IMR-90 (cell line): ENCODE results near the gene RPUSD4. TPM values are rescaled to one million over a fixed set of nuclear protein-coding genes. Genes with fewer than 3 reads are reported as not detected.

ENCODE experiments used
- ATAC-seq: fragments of 200-7000 bp; cut with Tn5 transposase; 2 replicates; pipeline ENCODE4 v1.9.1; 2020; ENCODE audit warnings: low read depth, mild to moderate bottlenecking, moderate library complexity
- BruUV-seq: library from RNA; stranded (reverse); fragments of 400-500 nt; replicated peaks from 2 replicates; lab custom pipeline; 2021; lab: Mats Ljungman, UMichigan
- CTCF ChIA-PET: fragments of 300-600 bp; formaldehyde crosslinking; extraction: SDS; loops from one replicate; lab custom pipeline; 2021; ENCODE audit warnings: antibody characterized with exemption; lab: Yijun Ruan, JAX
- POLR2A ChIA-PET: fragments of 300-600 bp; sonication (Branson Sonifier 250); formaldehyde crosslinking; loops from one replicate; lab custom pipeline; 2022; ENCODE audit warnings: antibody characterized with exemption; ENCODE audit not compliant: unreplicated experiment; lab: Charles Lee
- DNase-seq: peaks from one replicate; pipeline ENCODE4 v3.0.0; 2013
- H2AFZ ChIP-seq: replicated peaks from 2 replicates; pipeline ENCODE3; 2013; ENCODE audit warnings: low read length, mild to moderate bottlenecking; ENCODE audit not compliant: poor library complexity
- H2AK5ac ChIP-seq: 2 replicates; pipeline ENCODE4 v1.6.1; 2013; ENCODE audit warnings: low read depth, low read length, inconsistent platforms
- H2AK9ac ChIP-seq: replicated peaks from 2 replicates; pipeline ENCODE3; 2013; ENCODE audit warnings: mild to moderate bottlenecking, low read depth, low read length, moderate library complexity; ENCODE audit not compliant: poor library complexity
- H2BK120ac ChIP-seq: 2 replicates; pipeline ENCODE4 v1.6.1; 2013; ENCODE audit warnings: low read depth, low read length, inconsistent platforms
- H2BK15ac ChIP-seq: 3 replicates; pipeline ENCODE4 v1.6.1; 2013; ENCODE audit warnings: low read depth, low read length, inconsistent platforms
- H2BK20ac ChIP-seq: 2 replicates; pipeline ENCODE4 v1.6.1; 2013; ENCODE audit warnings: low read depth, mild to moderate bottlenecking, inconsistent platforms, low read length, moderate library complexity
- H2BK5ac ChIP-seq: 2 replicates; pipeline ENCODE4 v1.6.1; 2013; ENCODE audit warnings: mild to moderate bottlenecking, low read depth, low read length, inconsistent platforms; ENCODE audit not compliant: poor library complexity, severe bottlenecking
- H3K14ac ChIP-seq: replicated peaks from 2 replicates; pipeline ENCODE4 v1.6.1; 2013; ENCODE audit warnings: low read depth, low read length, inconsistent platforms
- H3K18ac ChIP-seq: 2 replicates; pipeline ENCODE4 v1.6.1; 2013; ENCODE audit warnings: low read depth, low read length, control low read depth
- H3K23ac ChIP-seq: 2 replicates; pipeline ENCODE4 v1.6.1; 2013; ENCODE audit warnings: low read depth, low read length, inconsistent platforms
- H3K27ac ChIP-seq: 2 replicates; pipeline ENCODE4 v1.5.1; 2013; ENCODE audit warnings: mild to moderate bottlenecking, control low read depth, low read length; ENCODE audit not compliant: insufficient read depth
- H3K27me3 ChIP-seq: 2 replicates; pipeline ENCODE4 v1.6.1; 2013; ENCODE audit warnings: low read length; ENCODE audit not compliant: control insufficient read depth, insufficient read depth
- H3K36me3 ChIP-seq: 2 replicates; pipeline ENCODE4 v1.6.1; 2013; ENCODE audit warnings: low read length, mixed read lengths; ENCODE audit not compliant: control insufficient read depth, insufficient read depth
- H3K4ac ChIP-seq: 2 replicates; pipeline ENCODE4 v1.6.1; 2013; ENCODE audit warnings: low read depth, low read length, inconsistent platforms
- H3K4me1 ChIP-seq: 2 replicates; pipeline ENCODE4 v1.6.1; 2013; ENCODE audit warnings: low read length, mixed read lengths; ENCODE audit not compliant: control insufficient read depth, insufficient read depth
- H3K4me2 ChIP-seq: 2 replicates; pipeline ENCODE4 v1.6.1; 2013; ENCODE audit warnings: low read depth, mild to moderate bottlenecking, control low read depth, low read length, moderate library complexity
- H3K4me3 ChIP-seq: 2 replicates; pipeline ENCODE4 v1.5.1; 2013; ENCODE audit warnings: low read depth, mild to moderate bottlenecking, control low read depth, low read length, moderate library complexity; ENCODE audit not compliant: insufficient read depth
- H3K56ac ChIP-seq: 2 replicates; pipeline ENCODE4 v1.6.1; 2013; ENCODE audit warnings: low read length, inconsistent platforms; ENCODE audit not compliant: insufficient read depth; ENCODE audit errors: extremely low read depth
- H3K79me1 ChIP-seq, 2 experiments: 2 replicates each; pipeline ENCODE4 v1.6.1; 2013; ENCODE audit warnings: low read length in 2 of 2, inconsistent platforms in 1 of 2, low read depth in 1 of 2
- H3K9ac ChIP-seq: 2 replicates; pipeline ENCODE4 v1.6.1; 2013; ENCODE audit warnings: low read depth, low read length, control low read depth
- H3K9me1 ChIP-seq: 2 replicates; pipeline ENCODE4 v1.6.1; 2013; ENCODE audit warnings: low read length, inconsistent platforms; ENCODE audit not compliant: insufficient read depth
- H3K9me3 ChIP-seq: 2 replicates; pipeline ENCODE4 v1.6.1; 2013; ENCODE audit warnings: low read length; ENCODE audit not compliant: control insufficient read depth, insufficient read depth
- H4K20me1 ChIP-seq: 2 replicates; pipeline ENCODE4 v1.6.1; 2013; ENCODE audit warnings: low read length, inconsistent platforms; ENCODE audit not compliant: insufficient read depth
- H4K5ac ChIP-seq: 2 replicates; pipeline ENCODE4 v1.6.1; 2013; ENCODE audit warnings: mild to moderate bottlenecking, low read depth, low read length, control low read depth
- H4K8ac ChIP-seq, 2 experiments: 2 replicates each; pipeline ENCODE4 v1.6.1; 2013; ENCODE audit warnings: low read depth in 2 of 2, low read length in 2 of 2, control low read depth in 1 of 2, inconsistent platforms in 1 of 2
- H4K91ac ChIP-seq: 2 replicates; pipeline ENCODE4 v1.6.1; 2013; ENCODE audit warnings: low read depth, low read length, inconsistent platforms; ENCODE audit not compliant: insufficient read depth
- BHLHE40 ChIP-seq: fragments of 150-350 bp; IDR thresholded peaks from 2 replicates; pipeline ENCODE4 v1.6.1; 2016; ENCODE audit warnings: mild to moderate bottlenecking, low read depth, low read length
- CHD1 ChIP-seq: IDR thresholded peaks from 2 replicates; pipeline ENCODE4 v1.6.1; 2012; ENCODE audit warnings: low read depth, low read length, improper control_type of control experiment
- CTCF ChIP-seq: conservative IDR thresholded peaks from 2 replicates; pipeline ENCODE4 v1.5.1; 2012; ENCODE audit warnings: mild to moderate bottlenecking, low read depth, low read length, improper control_type of control experiment
- MAFK ChIP-seq: IDR thresholded peaks from 2 replicates; pipeline ENCODE4 v1.6.1; 2012; ENCODE audit warnings: low read depth, low read length, improper control_type of control experiment
- MAZ ChIP-seq: IDR thresholded peaks from 2 replicates; pipeline ENCODE4 v1.6.1; 2012; ENCODE audit warnings: low read depth, mild to moderate bottlenecking, low read length, improper control_type of control experiment, moderate library complexity, borderline replicate concordance
- NFE2L2 ChIP-seq: fragments of 150-350 bp; IDR thresholded peaks from 2 replicates; pipeline ENCODE4 v1.6.1; 2016; ENCODE audit warnings: low read depth, mild to moderate bottlenecking, low read length
- POLR2A ChIP-seq: IDR thresholded peaks from 2 replicates; pipeline ENCODE4 v1.6.1; 2012; ENCODE audit warnings: mild to moderate bottlenecking, low read depth, low read length
- RCOR1 ChIP-seq: IDR thresholded peaks from 2 replicates; pipeline ENCODE4 v1.6.1; 2012; ENCODE audit warnings: mild to moderate bottlenecking, low read length, improper control_type of control experiment; ENCODE audit not compliant: insufficient replicate concordance
- SMC3 ChIP-seq: fragments of 150-350 bp; IDR thresholded peaks from 2 replicates; pipeline ENCODE4 v1.6.1; 2016; ENCODE audit warnings: low read depth, mild to moderate bottlenecking, antibody characterized with exemption, low read length, moderate library complexity
- USF2 ChIP-seq: fragments of 150-350 bp; IDR thresholded peaks from 2 replicates; pipeline ENCODE4 v1.6.1; 2017; ENCODE audit warnings: mild to moderate bottlenecking, antibody characterized with exemption, low read length, low read depth
- WGBS, 2 experiments: methylation state at CpG; one replicate each; pipeline versions ENCODE4 v1.1.5 to v1.1.7; 2013; ENCODE audit warnings: missing lambda C conversion rate in 2 of 2; ENCODE audit not compliant: insufficient read length in 1 of 2; ENCODE audit errors: extremely low coverage in 2 of 2; 5-methylcytosine and 5-hydroxymethylcytosine counted together
- dilution Hi-C: fragments of 300-500 bp; cut with HindIII; formaldehyde crosslinking; loops from one replicate; pipeline ENCODE4 v1.14.3; 2018; ENCODE audit warnings: low sequenced_read_pairs; ENCODE audit not compliant: unreplicated experiment
- in situ Hi-C: fragments of 300-500 bp; cut with MboI; formaldehyde crosslinking; loops from 3 replicates; pipeline ENCODE4 v1.14.3; 2019; ENCODE audit warnings: low sequenced_read_pairs, inconsistent platforms, mixed read lengths
- intact Hi-C: fragments of 100-400 bp; cut with micrococcal nuclease; formaldehyde crosslinking; loops from 2 replicates; pipeline ENCODE4 v1.10.0; 2022
- polyA plus RNA-seq, 3 experiments: library from polyadenylated mRNA; depleted of rRNA; stranded (reverse); fragments of >200 nt; gene quantifications; 2 replicates each; pipeline ENCODE4 v1.2.3, GENCODE V29; 2012; ENCODE audit warnings: low replicate concordance in 1 of 3
- total RNA-seq: library from RNA; depleted of rRNA; stranded (reverse); fragments of >200 nt; gene quantifications from 2 replicates; pipeline ENCODE4 v1.2.3, GENCODE V29; 2012

The RPUSD4 gene
- total and polyA plus RNA-seq, 2 of the 4 experiments (the other 2 are of a cell fraction), result 22.1 to 30.6 TPM

- no peak overlapping the region for H3K14ac ChIP-seq
- ChIA-PET POLR2A (no interaction called here), CTCF (no interaction called here)
- TF ChIP-seq CHD1 (no peak), RCOR1 (no peak), BHLHE40 (no peak), CTCF (no peak), MAFK (no peak), POLR2A (no peak), USF2 (no peak), SMC3 (no peak), MAZ (no peak), NFE2L2 (no peak)
- peaks cover 32% of the 10 kb centered on the region for H3K27me3 ChIP-seq
- 0 out of 2 replicates have a peak overlapping the region, but pooled peaks have one; percentile 18 for H2BK20ac ChIP-seq
- H4K91ac ChIP-seq, result peak overlapping the region; percentile 59; the same call in 1 of the 2 replicates
- H3K9me3 ChIP-seq, result no peaks in the 10 kb centered on the region
- H3K4me3 ChIP-seq, result no peak overlapping the region
- peaks cover 2% of the 10 kb centered on the region; the same call in 1 of the 2 replicates for H3K9me1 ChIP-seq
- WGBS, 2 experiments, result 68% methylated on average over 2 of the region's 14 CpGs; no CpG with 5 or more reads in 1 of the 2 experiments
- no peaks in the 10 kb centered on the region for H3K36me3 ChIP-seq
- H3K18ac ChIP-seq, result peak overlapping the region; percentile 44
- intact Hi-C loops (no loop called here), in situ Hi-C loops (no loop called here), dilution Hi-C loops (no loop called here)
- H2BK120ac ChIP-seq, result peak overlapping the region; percentile 62; the same call in 1 of the 2 replicates
- H2AK5ac ChIP-seq, result peak overlapping the region; percentile 78
- no peaks in the 10 kb centered on the region for H4K20me1 ChIP-seq
- H4K8ac ChIP-seq, result peak overlapping the region in 1 of 2 experiments; percentile 31; a peak in 2 of 4 replicates
- peak overlapping the region; percentile 7; the same call in 1 of the 2 replicates for H3K9ac ChIP-seq
- H3K4ac ChIP-seq, result peak overlapping the region; percentile 52; the same call in 1 of the 2 replicates
- peak overlapping the region; percentile 84 for H2AK9ac ChIP-seq
- BruUV-seq, result no TSS peak
- peak; percentile 25 for DNase-seq
- no peak for ATAC-seq
- peak overlapping the region; percentile 11; the same call in 1 of the 2 replicates for H4K5ac ChIP-seq
- no peak overlapping the region for H2BK15ac ChIP-seq
- H3K79me1 ChIP-seq, result no peaks in the 10 kb centered on the region
- peaks cover 14% of the 10 kb centered on the region for H3K4me1 ChIP-seq
- H2AFZ ChIP-seq, result peak overlapping the region; percentile 79
- 0 out of 2 replicates have a peak overlapping the region, but pooled peaks have one; percentile 14 for H3K27ac ChIP-seq
- H2BK5ac ChIP-seq, result peak overlapping the region; percentile 44
- H3K4me2 ChIP-seq, result 0 out of 2 replicates have a peak overlapping the region, but pooled peaks have one; percentile 16
- no peak overlapping the region for H3K23ac ChIP-seq
- no peak overlapping the region for H3K56ac ChIP-seq
Observed at GRCh38 chr11:126162306-126163030, 49.0 kb downstream of the RPUSD4 start.
